NCI-H2107 treated with DMSO at 0.1 percent for 48 hours (cell line): ENCODE measurements around the gene PSMB9.
A peak's percentile ranks its signal among the peaks of the same experiment; 100 is the strongest.

Source experiments
- DNase-seq: peaks from one replicate; lab custom pipeline; 2025; ENCODE audit not compliant: unreplicated experiment; lab: John Stamatoyannopoulos, UW

Gene PSMB9

DNA sequence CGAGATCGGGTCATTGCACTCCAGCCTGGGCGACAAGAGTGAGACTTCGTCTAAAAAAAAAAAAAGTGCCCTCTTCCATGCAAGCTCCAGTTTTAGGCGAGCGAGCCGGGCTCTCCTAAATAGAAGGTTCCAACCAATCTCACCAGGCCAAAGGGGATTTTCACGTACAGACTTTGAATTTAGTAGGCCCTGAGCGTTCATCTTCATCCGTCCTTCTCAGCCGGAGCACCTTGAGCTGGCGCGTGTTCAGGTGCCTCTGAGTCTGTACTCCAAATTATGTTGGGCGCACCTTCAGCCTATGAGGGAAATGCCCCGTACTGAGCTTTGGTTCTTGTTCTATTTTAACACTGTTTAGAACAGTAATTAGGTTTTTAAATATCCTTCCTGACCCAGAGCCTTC, 14.6 kb upstream of the PSMB9 start:
- DNase-seq: no peak

DNA sequence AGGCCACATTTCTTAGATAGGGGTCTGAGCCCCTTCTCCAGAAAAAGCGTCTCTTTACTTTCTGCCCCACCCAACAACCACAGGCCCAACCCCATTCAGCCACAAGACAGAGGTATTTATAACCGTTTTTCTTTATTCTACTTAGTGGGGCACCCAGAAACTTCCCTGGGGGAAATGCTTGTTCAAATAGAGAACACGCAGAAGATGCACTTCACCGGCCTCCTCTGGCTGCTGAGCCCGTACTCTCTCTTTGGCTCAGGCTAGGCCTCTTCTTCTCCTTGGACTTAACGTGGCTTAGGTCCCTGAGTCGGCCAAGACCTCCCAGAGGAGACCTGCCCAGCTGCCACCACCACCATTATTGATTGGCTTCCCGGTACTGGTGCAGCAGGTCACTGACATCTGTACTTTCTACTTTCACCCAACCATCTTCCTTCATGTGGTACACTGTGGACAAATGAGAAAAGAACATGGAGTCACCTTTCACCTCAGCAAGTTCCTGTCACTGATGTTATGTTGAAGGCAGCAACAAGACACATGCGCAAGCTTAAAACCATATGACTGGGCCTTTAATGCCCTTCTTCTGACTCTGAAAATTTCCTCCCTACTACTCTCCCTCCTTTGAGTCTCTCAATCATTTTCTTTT, 13.3 kb upstream of the PSMB9 start:
- no peak for DNase-seq

DNA sequence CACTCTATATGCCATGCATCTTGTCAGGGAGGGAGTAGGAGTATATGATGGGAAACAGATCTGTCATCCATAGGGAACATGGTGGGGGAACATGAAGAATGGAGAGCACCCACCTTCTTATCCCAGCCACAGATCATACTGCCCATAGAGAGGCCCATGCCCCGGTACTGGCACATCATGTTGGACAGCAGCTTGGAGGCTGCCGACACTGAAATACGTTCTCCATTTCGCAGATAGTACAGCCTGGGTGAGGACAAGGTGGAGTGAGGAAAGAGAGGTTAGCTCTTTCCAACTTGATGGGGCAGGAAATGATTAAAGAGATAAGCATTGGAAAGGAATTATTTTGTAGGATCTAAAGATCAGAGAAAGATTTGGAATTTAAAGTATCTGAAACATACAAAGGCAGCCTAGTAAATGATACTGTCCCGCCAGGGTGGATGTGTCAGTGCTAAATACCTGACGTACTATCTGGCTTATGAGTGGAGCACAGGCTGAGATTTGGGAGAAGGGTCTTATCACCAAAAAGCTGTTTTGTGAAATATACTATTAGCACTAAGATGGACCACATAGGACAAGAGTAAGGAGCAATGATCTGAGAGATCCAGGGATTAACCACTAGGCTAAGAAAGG, 11.9 kb upstream of the PSMB9 start:
- no peak for DNase-seq

DNA sequence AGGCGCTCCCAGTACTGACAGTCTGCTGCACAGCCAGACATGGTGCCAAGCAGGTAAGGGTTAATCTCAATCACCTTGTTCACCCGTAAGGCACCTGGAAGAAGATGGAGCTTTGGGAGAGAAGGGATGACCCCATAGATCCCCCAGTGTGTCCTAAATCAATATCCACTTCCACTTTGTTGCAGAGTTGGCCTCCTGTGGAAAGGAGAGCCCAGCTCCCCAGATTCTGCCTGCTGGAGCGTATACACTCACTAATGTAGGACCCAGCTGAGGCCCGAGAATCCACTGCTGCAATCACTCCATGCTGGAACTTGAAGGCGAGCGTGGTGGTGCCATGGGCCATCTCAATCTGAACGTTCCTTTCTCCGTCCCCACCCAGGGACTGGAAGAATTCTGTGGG, 11.3 kb upstream of the PSMB9 start:
- DNase-seq: no peak

DNA sequence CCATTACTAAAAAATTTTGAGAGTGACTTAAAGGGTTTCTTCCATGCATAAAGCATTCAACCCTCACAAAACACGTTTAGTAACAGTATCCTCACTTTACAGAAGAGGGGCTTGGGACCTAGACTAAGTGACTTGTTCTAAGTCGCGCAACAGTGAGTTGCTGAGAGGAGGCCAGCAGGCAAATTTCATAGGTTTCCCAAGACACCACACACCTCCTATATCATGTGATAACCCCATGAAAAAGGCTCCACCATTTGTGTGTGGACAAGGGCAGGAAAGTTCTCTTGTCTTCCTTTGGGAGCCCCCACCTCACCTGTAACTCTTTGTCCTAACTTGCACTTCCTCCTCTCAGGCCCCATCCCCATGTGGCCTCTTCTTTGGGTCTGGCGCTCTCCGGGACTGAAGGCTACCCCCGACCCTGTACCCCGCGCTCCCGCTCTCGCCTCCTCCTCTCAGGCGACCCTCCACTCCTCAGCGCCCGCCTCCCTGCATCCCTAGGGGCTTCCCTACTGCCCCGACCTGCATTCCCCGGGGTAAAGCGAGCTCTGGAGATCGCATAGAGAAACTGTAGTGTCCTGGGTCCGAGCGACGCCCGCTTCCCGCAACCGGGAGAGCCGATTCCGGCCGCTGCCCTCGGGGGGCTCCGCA, 10.5 kb upstream of the PSMB9 start:
- peak; percentile 11 for DNase-seq

DNA sequence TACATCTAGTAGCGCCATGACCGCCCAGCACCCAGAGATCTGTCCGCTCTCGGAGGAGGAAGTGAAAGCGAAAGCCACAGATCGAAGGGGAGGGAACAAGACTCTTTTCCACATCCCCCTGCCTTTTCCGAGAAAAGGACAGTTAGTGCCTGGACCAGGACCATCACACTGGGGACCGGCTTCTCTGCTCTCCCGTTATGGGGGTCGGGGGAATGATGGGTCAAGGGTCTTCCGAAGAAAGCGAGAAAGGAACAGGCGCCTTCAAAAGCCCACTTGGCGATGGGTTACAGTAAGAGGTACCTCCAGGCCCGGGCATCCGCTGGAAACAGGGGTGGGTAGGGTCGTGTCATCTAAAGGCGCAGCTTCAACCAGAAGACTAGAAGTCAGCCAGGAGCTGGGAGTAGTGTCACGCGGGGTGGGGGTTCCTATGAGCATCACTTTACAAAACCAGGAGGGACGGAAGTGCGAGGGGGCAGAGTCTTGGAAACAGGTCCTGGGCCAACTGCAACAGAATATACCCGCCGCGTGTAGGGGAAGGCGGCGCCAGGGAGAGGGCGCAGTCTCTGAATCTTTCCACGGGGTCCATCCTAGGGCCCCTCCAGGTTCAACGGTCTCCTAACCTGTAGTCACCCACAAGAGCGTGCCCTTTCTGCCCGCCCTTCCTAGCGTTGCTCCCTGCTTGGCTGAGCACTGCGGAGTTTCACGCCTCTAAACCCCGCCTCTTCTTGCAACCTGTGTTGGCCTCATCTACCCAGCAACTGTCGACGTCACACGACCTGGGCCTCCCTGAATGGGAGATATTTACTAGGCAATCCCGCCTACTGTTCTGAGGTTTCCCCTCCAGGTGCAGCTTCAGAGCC, 9.8 kb upstream of the PSMB9 start, which contains the start of gene PSMB8:
Gene PSMB8, minus strand, starts transcription at position 69 of the 860 bp plus-strand sequence. Its CDS starts 51 bp downstream, at position 18.
- DNase-seq: peak; percentile 85

DNA sequence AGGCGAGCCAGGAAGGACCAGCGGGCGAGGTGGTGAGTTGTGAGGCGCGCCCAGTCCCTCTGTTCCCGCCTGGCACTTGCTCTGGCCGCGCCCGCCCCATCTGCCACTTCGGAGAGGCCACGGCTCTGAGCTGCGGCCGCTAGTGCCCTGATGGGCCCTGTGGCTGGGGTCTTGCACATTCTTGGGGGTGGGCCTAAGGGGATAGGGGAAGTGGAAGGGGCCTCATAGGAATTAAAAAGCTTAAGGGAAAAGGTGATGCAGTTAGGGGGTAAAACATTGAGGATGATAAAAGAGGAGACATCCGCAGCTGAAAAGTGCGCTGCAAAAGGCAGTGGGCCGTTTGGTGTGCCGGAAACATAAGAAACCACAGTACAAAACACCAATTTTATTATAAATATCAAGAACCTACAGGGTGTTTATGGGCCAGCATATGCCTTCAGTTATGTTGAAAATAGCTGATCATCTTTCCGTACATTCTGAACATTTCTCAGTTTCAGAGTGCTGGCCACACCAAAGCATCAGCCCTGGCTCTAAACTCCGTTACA, 9.1 kb upstream of the PSMB9 start:
- no peak for DNase-seq

DNA sequence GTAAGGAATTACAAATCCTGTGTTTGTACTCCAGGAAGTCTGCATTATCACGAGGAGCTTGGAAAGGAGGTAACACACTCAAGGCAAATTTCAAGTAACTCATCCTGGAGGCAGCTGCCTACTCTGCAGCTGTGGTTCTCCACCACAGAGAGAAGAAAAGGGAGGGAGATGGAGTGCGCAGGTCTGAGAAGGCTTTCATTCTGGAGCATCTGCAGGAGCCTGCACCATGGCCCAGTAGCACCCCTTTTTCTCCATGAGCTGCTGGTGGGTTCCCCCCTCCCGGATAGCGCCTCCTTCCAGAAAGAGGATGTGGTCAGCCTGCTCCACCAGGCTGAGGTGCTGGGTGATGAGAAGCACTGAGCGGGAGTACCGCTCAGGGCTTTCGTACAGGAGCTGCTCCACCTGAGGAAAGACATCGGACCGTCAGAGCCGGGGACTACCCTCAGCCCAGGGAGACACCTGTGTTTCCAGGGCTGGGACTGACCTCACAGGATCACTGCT, 8.6 kb upstream of the PSMB9 start:
- no peak for DNase-seq

DNA sequence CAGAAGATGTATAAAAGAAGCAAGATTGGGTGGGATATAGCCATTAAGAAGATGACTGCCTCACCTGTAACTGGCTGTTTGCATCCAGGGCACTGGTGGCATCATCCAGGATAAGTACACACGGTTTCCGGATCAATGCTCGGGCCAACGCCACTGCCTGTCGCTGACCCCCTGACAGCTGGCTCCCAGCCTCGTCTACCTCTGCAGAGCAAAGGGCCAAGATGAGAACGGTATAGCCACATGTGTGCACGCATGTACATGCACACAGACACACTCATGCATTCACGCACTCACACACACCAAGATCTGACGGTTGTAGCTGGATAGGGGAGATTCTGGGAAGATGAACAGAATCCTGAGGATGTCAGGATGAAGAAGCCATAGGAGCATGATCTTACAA, 7.0 kb upstream of the PSMB9 start:
- no peak for DNase-seq

DNA sequence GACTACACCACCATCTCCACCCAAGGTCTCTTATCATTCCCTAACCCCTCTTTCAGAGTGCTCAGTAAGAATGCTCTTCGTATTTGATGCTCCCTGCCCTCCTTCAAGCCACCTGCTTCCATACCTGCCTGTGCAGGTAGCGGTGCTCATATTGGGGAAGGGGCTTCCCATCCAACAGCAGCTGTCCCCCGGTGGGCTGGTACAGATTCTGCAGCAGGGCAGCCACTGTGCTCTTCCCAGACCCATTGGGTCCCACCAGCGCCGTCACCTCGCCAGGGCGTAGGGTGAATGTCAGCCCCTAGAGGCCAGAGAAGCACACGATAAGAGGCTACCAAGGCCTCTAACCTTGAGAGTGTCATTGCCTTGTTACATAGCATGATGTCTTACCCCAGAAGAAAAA, 6.2 kb upstream of the PSMB9 start:
- no peak for DNase-seq

DNA sequence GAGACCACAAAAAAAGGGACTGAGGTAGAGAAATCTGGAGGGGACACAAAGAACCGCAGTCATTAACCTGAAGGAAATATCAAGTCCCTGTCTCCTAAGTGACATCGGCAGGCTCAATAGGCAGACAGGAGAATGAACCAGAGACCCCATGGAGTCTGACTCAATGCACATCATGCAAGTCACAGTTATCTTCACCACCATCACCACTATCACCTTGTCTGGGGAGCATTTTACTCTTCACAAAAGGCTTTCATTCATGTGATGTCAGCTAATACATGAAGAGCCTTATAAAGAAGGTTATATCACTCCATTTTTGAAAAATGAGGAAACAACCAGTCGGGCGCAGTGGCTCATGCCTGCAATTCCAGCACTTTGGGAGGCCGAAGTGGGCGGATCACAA, 4.9 kb upstream of the PSMB9 start:
- no peak for DNase-seq

DNA sequence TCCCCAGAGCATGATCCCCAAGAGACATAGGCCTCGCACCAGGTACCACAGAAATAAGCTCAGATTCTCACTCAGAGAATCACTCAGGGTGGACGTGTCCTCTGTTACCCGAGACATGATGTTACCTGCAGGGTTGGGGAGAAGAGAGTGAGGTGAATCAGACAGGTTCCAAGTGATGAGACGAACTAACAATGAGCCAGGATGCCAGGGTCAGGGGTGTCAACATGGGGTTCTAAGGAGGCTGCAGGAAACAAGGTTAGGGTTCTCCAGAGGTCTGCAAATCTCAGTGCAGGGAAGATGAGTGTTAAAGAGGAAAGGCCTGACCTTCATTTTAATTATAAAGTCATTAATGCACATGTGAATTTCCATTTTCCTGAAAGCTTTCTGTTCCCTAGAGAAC, 3.0 kb upstream of the PSMB9 start:
- DNase-seq: no peak

DNA sequence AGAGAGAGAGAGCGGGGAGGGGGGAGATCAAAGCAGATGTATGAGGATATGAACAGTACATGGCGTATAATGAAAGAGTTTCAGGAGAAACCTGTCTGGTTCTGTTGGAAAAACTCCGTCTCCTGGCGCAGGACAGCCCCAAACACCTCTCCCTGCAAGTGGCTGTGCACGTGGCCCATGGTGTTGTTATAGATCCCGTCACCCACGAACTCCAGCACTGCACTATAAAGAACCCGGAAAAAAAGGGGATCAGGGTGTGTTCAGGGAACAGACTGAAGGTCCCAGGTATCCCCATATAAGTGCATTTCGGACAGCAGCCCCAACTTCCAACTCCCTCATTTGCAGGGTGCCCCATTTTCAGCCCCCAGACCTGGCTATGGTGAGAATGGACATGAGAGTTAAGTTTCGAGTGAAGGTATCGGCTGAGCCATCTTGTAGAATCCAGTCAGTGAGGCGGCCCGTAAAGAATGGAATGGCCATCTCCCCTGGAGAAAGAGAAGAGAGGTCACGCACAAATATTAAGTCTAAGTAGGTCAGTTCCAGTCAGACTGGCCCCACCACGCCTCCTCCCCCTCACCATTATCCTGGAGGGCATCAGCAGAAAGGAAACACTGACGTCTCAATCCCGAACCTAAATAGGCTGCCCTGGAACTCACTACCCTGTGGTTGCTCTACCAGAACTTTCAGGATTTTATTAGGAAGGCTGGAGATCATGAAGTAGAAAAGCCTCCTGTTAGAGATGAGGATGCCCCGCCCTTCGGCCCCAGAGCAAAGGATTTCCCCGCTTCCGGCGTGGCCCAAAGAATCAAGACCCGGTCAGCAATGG, 1.8 kb upstream of the PSMB9 start:
- no peak for DNase-seq

DNA sequence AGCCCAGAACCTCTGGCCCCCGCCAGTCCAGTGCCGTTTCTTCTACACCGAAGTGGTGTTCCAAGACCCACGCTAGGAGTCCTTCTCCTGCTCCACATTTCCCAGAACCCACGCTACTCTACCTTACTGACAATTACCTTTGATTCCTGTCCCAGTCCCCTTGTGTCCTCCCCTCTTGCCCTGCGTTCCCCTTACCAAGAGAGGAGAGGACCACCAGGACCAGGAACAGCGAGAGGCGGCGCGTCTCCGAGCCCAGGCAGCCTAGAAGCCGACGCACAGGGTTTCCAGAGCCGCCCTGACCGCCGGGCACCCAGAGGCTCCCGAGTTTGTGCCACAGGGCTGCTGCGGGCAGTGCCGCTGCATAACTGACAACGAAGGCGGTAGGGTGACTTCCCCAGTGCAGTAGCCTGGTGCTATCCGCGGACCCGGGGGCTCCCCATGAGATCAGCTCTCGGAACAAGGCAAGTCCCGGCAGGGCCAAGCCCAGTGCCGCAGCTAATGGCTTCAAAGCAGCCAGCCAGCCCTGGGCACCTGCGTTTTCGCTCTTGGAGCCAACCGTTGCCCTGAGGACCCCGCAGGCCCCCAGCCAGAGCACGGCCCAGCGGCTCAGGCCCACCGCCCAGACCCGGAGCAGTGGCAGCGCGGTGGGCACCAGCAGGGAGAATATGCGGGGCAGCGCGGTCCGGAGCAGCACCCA, 1.0 kb upstream of the PSMB9 start:
- DNase-seq: no peak

DNA sequence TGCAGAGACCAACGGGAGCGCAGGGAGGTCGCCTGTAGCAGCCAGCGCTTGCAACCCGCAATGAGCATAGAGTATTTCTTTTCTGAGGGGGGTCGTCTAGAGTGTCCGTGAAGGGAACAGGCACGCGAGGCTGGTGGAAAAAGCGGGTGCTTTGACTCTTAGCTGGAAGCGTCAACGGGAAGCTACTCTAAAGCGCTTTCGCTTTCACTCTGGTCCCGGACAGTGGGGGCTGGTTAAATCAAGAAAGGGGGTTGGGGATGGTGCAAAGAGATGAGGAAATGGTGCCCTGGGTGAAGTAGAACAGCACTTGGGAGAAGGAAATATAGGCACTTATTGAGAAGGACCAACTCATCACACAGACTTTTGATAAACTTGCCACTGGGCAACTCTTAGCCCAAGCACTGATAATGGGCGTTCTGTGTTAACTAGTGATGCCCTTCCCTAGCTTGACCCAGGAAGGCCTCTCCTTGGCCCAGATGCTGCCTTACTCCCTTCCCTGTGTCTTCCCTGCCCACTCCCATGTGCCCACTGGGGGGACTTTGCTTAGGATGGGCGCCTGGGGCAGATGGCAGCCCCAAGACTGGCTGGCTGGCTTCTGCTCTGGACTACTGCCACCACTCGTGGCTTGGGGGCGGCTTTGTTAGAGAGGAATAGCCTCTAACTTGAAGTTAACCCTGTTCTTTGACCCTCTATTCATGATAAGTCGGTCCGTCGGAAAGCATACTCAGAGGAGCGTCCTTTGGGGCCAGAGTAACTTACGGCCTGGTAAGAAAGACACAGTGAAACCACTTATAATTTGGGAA, 585 bp downstream of the PSMB9 start:
- DNase-seq: no peak

DNA sequence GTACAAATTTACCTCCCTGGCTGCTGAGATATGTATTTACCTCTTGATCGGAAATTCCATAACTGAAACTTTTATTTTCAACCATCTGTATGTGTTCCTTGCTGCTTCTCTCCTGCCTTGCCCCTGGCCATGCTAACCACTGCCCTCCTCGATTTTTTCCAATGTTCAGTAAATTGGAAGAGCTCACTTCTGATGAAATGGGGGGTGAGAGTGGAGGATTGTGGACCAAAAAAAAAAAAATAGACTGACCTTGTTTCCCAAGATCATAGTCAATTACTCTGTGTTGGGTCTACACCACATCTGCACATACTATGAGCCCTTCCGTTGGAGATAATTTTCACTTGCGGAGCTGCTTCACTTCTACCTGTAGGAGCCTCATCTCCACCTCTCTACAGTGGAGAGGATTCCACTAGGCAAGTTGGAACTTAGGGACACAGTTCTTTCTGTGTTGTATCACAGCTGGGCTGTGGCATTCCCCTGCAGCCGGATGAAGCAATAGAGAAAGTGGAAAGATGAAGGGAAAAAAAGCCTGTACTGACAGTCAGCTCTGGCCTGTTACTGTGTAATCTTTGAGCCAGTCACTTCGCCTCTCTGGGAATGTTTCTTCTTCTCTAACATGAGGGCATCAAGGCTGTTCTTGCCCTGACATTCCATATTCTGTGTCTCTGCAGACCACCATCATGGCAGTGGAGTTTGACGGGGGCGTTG, 1.6 kb downstream of the PSMB9 start:
- DNase-seq: no peak

DNA sequence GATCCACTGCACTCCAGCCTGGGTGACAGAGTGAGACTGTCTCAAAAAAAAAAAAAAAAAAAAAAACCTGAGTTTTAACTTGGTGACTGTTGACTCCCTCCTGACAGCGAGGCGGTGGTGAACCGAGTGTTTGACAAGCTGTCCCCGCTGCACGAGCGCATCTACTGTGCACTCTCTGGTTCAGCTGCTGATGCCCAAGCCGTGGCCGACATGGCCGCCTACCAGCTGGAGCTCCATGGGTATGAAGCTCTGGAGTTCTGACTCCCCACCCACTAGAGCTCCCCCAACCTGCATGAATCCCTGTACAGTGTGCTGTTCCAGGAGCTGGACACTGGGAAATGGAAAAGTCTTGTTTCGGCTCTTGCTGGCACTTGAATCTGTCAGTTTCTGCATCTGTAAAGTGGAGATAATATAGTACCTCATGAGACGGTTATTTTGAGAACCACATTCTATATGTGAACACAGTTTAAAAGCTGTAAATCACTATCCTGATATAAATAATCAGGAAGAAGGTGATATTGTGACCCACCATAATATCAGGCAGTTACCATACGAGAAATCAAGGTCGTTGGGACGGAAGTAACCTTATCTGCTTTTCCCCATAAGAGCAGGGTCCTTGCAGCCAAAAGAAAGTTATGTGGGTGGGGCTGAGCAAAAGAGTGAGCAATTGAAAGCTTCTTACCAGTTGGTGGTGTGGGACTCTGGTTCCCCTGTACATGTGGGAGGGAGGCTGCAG, 3.3 kb downstream of the PSMB9 start:
- DNase-seq: no peak

DNA sequence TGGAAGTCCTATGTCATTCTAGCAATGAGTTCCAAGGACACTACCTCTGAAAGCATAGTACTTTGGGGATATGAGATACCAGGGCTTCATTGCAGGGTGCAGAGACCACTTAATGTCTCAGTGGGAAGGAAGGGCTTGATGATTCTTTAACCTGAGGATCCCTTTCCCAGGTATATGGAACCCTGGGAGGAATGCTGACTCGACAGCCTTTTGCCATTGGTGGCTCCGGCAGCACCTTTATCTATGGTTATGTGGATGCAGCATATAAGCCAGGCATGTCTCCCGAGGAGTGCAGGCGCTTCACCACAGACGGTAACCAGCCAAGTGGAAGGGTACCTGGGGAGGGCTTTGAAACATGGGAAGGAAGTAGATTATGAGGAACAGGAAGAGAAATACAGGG, 4.2 kb downstream of the PSMB9 start:
- DNase-seq: no peak
